ENCODE results near the gene USP28. TPM values are rescaled to one million over a fixed set of nuclear protein-coding genes. Genes with fewer than 3 reads are reported as not detected.

The USP28 gene
- polyA plus RNA-seq, 2 of the 4 experiments (the other 2 are of a cell fraction), result 15.4 to 31.3 TPM

DNA sequence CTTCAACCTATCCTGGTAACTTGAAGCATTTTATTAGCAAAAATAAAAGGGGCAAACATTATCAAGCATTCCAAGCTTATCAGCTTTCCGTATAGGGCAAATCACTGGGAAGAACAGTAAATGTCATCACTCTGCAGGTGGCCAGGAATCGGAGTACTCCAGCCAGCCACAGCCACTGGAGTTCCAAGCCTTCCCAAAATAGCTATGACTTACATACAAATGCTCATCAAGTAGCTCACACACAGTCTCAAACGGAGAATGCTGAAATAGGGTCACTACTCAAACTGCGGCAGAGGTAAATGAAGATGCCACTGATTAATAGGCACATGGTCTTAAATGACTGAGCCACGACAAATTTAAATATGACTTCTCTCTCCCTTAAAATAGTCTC lies 2.1 kb downstream of the USP28 start:
- H3K4me1 ChIP-seq, result peaks cover 11% of the 10 kb centered on the region; the same call in 2 of the 3 replicates
- FAIRE-seq (no peak), ATAC-seq (no peak), DNase-seq (ENCODE audit: low read depth in 1 of 2, low spot score in 1 of 2) (no peak)
- ChIA-PET POLR2A (no interaction called here), CTCF (interaction anchor here (0.5 to 1.0 kb wide), 2 partner anchors 67 to 374 kb away, joined by 3 read pairs; no protein-coding TSS in a partner anchor)
- H3K4me3 ChIP-seq, result no peak overlapping the region
- no peak overlapping the region for H3K27ac ChIP-seq
- TF ChIP-seq, protein P1, sequence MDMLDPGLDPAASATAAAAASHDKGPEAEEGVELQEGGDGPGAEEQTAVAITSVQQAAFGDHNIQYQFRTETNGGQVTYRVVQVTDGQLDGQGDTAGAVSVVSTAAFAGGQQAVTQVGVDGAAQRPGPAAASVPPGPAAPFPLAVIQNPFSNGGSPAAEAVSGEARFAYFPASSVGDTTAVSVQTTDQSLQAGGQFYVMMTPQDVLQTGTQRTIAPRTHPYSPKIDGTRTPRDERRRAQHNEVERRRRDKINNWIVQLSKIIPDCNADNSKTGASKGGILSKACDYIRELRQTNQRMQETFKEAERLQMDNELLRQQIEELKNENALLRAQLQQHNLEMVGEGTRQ (IDR thresholded peaks at IDR 0.05), result no peak
- TF ChIP-seq RFX5 (IDR thresholded peaks at IDR 0.05), result no peak
- no peak for TF ChIP-seq HDAC2 (IDR thresholded peaks at IDR 0.05)
- no peak for TF ChIP-seq NPAS2 (CRISPR knock-in tag; IDR thresholded peaks at IDR 0.05; ENCODE audit: borderline replicate concordance)
- TF ChIP-seq HEYL (CRISPR knock-in tag; IDR thresholded peaks at IDR 0.05), result no peak
- TF ChIP-seq, protein P2, sequence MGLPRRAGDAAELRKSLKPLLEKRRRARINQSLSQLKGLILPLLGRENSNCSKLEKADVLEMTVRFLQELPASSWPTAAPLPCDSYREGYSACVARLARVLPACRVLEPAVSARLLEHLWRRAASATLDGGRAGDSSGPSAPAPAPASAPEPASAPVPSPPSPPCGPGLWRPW (IDR thresholded peaks at IDR 0.05), result no peak
- no peaks in the 10 kb centered on the region for H3K9me3 ChIP-seq
- 58% methylated on average over 5 of the region's 5 CpGs for WGBS (ENCODE audit: missing lambda C conversion rate)
- H3K4me2 ChIP-seq, result peak overlapping the region; percentile 69

DNA sequence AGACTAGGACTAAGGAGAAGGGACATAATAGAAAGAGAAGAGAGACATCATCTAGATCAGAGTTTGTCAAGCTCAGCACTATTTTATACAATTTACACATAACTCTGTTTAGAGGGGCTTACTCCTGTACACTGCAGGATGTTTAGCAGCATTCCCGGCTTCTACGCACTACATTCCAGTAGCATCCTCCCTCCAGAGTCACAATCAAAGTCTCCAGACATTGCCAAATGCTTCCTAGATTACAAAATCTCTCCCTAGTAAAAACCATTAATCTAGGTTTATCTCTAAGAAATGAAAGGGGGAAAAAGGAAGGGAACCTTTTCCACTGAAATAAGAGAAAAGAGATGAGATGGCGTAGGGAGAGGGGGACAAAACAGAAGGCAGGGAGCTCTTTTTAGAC lies 4.0 kb downstream of the USP28 start:
- CTCF ChIA-PET, result interaction anchor here (0.6 to 1.0 kb wide), 2 partner anchors 17 to 1058 kb away, joined by 3 read pairs; no protein-coding TSS in a partner anchor
- Histone ChIP-seq H3K9me3 (no peaks in the 10 kb centered on the region), H3K27ac (no peak overlapping the region), H3K4me1 (peaks cover 11% of the 10 kb centered on the region; the same call in 2 of the 3 replicates), H3K4me3 (no peak overlapping the region), H3K4me2 (no peak overlapping the region)
- ATAC-seq, result no peak
- POLR2A ChIA-PET, result no interaction called here
- TF ChIP-seq NFE2L2 (conservative IDR thresholded peaks at IDR 0.05; ENCODE audit: low read length) (no peak), EHF (CRISPR knock-in tag; IDR thresholded peaks at IDR 0.05) (no peak), HOXA7 (CRISPR knock-in tag; IDR thresholded peaks at IDR 0.05) (no peak), FOSB (CRISPR knock-in tag; IDR thresholded peaks at IDR 0.05) (no peak), SREBF2 (IDR thresholded peaks at IDR 0.05) (no peak), ZFP36 (IDR thresholded peaks at IDR 0.05; ENCODE audit: borderline replicate concordance, partially characterized antibody) (no peak), HOXB5 (CRISPR knock-in tag; IDR thresholded peaks at IDR 0.05) (no peak), ZNF302 (CRISPR knock-in tag; IDR thresholded peaks at IDR 0.05) (no peak), HOXB13 (CRISPR knock-in tag; IDR thresholded peaks at IDR 0.05; ENCODE audit: low read depth) (no peak), KDM5A (IDR thresholded peaks at IDR 0.05) (no peak), POLR2A (IDR thresholded peaks at IDR 0.05; ENCODE audit: low read length) (no peak), KDM1A (IDR thresholded peaks at IDR 0.05; ENCODE audit: low read depth) (no peak)
- TF ChIP-seq, protein P3, sequence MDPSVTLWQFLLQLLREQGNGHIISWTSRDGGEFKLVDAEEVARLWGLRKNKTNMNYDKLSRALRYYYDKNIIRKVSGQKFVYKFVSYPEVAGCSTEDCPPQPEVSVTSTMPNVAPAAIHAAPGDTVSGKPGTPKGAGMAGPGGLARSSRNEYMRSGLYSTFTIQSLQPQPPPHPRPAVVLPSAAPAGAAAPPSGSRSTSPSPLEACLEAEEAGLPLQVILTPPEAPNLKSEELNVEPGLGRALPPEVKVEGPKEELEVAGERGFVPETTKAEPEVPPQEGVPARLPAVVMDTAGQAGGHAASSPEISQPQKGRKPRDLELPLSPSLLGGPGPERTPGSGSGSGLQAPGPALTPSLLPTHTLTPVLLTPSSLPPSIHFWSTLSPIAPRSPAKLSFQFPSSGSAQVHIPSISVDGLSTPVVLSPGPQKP (IDR thresholded peaks at IDR 0.05; ENCODE audit: low read depth, low read length), result no peak
- TF ChIP-seq, protein P4, sequence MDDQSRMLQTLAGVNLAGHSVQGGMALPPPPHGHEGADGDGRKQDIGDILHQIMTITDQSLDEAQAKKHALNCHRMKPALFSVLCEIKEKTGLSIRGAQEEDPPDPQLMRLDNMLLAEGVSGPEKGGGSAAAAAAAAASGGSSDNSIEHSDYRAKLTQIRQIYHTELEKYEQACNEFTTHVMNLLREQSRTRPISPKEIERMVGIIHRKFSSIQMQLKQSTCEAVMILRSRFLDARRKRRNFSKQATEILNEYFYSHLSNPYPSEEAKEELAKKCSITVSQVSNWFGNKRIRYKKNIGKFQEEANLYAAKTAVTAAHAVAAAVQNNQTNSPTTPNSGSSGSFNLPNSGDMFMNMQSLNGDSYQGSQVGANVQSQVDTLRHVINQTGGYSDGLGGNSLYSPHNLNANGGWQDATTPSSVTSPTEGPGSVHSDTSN (IDR thresholded peaks at IDR 0.05), result no peak
- TF ChIP-seq, protein P5, sequence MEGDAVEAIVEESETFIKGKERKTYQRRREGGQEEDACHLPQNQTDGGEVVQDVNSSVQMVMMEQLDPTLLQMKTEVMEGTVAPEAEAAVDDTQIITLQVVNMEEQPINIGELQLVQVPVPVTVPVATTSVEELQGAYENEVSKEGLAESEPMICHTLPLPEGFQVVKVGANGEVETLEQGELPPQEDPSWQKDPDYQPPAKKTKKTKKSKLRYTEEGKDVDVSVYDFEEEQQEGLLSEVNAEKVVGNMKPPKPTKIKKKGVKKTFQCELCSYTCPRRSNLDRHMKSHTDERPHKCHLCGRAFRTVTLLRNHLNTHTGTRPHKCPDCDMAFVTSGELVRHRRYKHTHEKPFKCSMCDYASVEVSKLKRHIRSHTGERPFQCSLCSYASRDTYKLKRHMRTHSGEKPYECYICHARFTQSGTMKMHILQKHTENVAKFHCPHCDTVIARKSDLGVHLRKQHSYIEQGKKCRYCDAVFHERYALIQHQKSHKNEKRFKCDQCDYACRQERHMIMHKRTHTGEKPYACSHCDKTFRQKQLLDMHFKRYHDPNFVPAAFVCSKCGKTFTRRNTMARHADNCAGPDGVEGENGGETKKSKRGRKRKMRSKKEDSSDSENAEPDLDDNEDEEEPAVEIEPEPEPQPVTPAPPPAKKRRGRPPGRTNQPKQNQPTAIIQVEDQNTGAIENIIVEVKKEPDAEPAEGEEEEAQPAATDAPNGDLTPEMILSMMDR (IDR thresholded peaks at IDR 0.05), result no peak
- 93% methylated on average over 3 of the region's 3 CpGs for WGBS (ENCODE audit: missing lambda C conversion rate)
- no peak for DNase-seq (ENCODE audit: low read depth in 1 of 2, low spot score in 1 of 2)
- no peak for FAIRE-seq

All from A549 (cell line).